ENCODE data around the gene ORM2.

DNA sequence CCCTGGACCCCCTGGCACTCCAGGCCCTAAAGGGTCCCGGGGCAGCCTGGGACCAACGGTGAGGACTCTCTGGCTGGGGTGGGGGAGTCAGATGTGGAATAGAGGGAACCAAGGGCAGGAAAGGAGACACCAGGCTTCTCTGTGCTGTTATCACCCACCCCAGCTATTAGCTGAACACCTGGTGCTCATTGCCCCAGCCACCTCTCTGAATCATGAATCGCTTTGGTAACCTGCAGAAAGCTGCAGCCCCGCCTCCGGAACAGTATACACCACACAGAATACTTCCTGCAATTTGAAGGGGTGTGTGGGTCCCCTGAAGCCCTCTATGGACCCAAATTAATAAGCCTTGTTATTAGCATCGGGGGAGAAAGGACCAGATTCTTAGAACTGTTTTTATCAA lies 47.2 kb upstream of the ORM2 start:
- TF ChIP-seq FOXJ3 (CRISPR knock-in tag; IDR thresholded peaks at IDR 0.05): no peak
- no peak for TF ChIP-seq TEAD4 (IDR thresholded peaks at IDR 0.05; ENCODE audit: borderline replicate concordance, insufficient read depth)
- TF ChIP-seq, protein P1, sequence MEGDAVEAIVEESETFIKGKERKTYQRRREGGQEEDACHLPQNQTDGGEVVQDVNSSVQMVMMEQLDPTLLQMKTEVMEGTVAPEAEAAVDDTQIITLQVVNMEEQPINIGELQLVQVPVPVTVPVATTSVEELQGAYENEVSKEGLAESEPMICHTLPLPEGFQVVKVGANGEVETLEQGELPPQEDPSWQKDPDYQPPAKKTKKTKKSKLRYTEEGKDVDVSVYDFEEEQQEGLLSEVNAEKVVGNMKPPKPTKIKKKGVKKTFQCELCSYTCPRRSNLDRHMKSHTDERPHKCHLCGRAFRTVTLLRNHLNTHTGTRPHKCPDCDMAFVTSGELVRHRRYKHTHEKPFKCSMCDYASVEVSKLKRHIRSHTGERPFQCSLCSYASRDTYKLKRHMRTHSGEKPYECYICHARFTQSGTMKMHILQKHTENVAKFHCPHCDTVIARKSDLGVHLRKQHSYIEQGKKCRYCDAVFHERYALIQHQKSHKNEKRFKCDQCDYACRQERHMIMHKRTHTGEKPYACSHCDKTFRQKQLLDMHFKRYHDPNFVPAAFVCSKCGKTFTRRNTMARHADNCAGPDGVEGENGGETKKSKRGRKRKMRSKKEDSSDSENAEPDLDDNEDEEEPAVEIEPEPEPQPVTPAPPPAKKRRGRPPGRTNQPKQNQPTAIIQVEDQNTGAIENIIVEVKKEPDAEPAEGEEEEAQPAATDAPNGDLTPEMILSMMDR (IDR thresholded peaks at IDR 0.05): no peak
- TF ChIP-seq, protein P2, sequence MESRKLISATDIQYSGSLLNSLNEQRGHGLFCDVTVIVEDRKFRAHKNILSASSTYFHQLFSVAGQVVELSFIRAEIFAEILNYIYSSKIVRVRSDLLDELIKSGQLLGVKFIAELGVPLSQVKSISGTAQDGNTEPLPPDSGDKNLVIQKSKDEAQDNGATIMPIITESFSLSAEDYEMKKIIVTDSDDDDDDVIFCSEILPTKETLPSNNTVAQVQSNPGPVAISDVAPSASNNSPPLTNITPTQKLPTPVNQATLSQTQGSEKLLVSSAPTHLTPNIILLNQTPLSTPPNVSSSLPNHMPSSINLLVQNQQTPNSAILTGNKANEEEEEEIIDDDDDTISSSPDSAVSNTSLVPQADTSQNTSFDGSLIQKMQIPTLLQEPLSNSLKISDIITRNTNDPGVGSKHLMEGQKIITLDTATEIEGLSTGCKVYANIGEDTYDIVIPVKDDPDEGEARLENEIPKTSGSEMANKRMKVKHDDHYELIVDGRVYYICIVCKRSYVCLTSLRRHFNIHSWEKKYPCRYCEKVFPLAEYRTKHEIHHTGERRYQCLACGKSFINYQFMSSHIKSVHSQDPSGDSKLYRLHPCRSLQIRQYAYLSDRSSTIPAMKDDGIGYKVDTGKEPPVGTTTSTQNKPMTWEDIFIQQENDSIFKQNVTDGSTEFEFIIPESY (IDR thresholded peaks at IDR 0.05; ENCODE audit: borderline replicate concordance, low read depth): no peak
- TF ChIP-seq REST (IDR thresholded peaks at IDR 0.05; ENCODE audit: low read depth, low read length): no peak
- no peak for TF ChIP-seq SIN3A (IDR thresholded peaks at IDR 0.05; ENCODE audit: borderline replicate concordance, low read depth, low read length)
- TF ChIP-seq RFX5 (IDR thresholded peaks at IDR 0.05; ENCODE audit: low read length): no peak
- no peak for TF ChIP-seq TCF12 (IDR thresholded peaks at IDR 0.05)
- TF ChIP-seq NRF1 (IDR thresholded peaks at IDR 0.05; ENCODE audit: low read depth, low read length): no peak
- no peak for TF ChIP-seq NFIC (IDR thresholded peaks at IDR 0.05; ENCODE audit: borderline replicate concordance)
- TF ChIP-seq CHD2 (IDR thresholded peaks at IDR 0.05; ENCODE audit: low read length, partially characterized antibody): no peak

All from SK-N-SH (cell line).